HCT116 (cell line): ENCODE measurements around the gene CETN1. TPM values are rescaled to one million over a fixed set of nuclear protein-coding genes. Genes with fewer than 3 reads are reported as not detected.

Experiments
- ATAC-seq: fragments of 200-7000 bp; cut with Tn5 transposase; 2 replicates; pipeline ENCODE4 v1.9.1; 2020; ENCODE audit warnings: mild to moderate bottlenecking, moderate library complexity
- BruUV-seq: library from RNA; stranded (reverse); fragments of 400-500 nt; replicated peaks from 2 replicates; lab custom pipeline; 2021; lab: Mats Ljungman, UMichigan
- CTCF ChIA-PET: fragments of 300-600 bp; sonication (Branson Sonifier 250); formaldehyde crosslinking; loops from one replicate; lab custom pipeline; 2021; ENCODE audit warnings: antibody characterized with exemption; lab: Charles Lee
- POLR2A ChIA-PET: fragments of 300-600, 350-600 bp; sonication (Branson Sonifier 250); formaldehyde crosslinking; loops from one replicate; lab custom pipeline; 2021; ENCODE audit warnings: antibody characterized with exemption; lab: Charles Lee
- RAD21 ChIA-PET, 2 experiments: fragments of 300-600 bp; sonication (Branson Sonifier 250); formaldehyde crosslinking; loops; one replicate each; lab custom pipeline; 2023; ENCODE audit warnings: low total read pairs in 2 of 2; ENCODE audit not compliant: uncharacterized antibody in 2 of 2, unreplicated experiment in 2 of 2, low non-redundant PET in 1 of 2; lab: Charles Lee
- DNase-seq: peaks from one replicate; pipeline ENCODE4 v3.0.0-alpha.2; 2010; ENCODE audit warnings: low read depth, low spot score
- H2AFZ ChIP-seq: fragments of 200-600 bp; shearing (Covaris generic), sonication (generic); 2 replicates; pipeline ENCODE4 v1.6.1; 2017; ENCODE audit warnings: low read depth, mixed run types, mixed read lengths, antibody characterized with exemption, low read length; ENCODE audit not compliant: poor library complexity, severe bottlenecking
- H3K27ac ChIP-seq: 2 replicates; pipeline ENCODE4 v1.5.1; 2012; ENCODE audit warnings: low read depth, low read length
- H3K27me3 ChIP-seq: fragments of 200-600 bp; sonication (generic); 2 replicates; pipeline ENCODE4 v1.6.1; 2016; ENCODE audit warnings: mixed run types, low read length, mixed read lengths; ENCODE audit not compliant: insufficient read depth
- H3K36me3 ChIP-seq, 2 experiments: fragments of 200-500 bp in 1 of 2; fragments of 200-600 bp in 1 of 2; sonication (Bioruptor generic) in 1 of 2; sonication (generic) in 1 of 2; 2 replicates each; pipeline versions ENCODE4 v1.5.1 to v1.6.1; 2014 to 2016; ENCODE audit warnings: low read length in 2 of 2, inconsistent platforms in 1 of 2, mixed read lengths in 1 of 2, mixed run types in 1 of 2; ENCODE audit not compliant: insufficient read depth in 2 of 2, control insufficient read depth in 1 of 2
- H3K4me1 ChIP-seq, 2 experiments: fragments of 200-600 bp in 1 of 2; sonication (generic) in 1 of 2; 2 replicates each; pipeline versions ENCODE4 v1.5.1 to v1.6.1; 2012 to 2017; ENCODE audit warnings: low read length in 2 of 2, inconsistent platforms in 1 of 2, mild to moderate bottlenecking in 1 of 2, mixed read lengths in 1 of 2, mixed run types in 1 of 2, moderate library complexity in 1 of 2; ENCODE audit not compliant: insufficient read depth in 2 of 2, control insufficient read depth in 1 of 2
- H3K4me2 ChIP-seq: fragments of 200-600 bp; sonication (generic); 2 replicates; pipeline ENCODE4 v1.6.1; 2017; ENCODE audit warnings: mixed run types, low read length, mixed read lengths
- H3K4me3 ChIP-seq, 2 experiments: fragments of 200-600 bp in 1 of 2; sonication (generic) in 1 of 2; replicated peaks in 1 of 2; 2 replicates each; pipeline ENCODE4 v1.5.1; 2011 to 2016; ENCODE audit warnings: low read length in 2 of 2, control low read depth in 1 of 2, low read depth in 1 of 2, mild to moderate bottlenecking in 1 of 2, mixed read lengths in 1 of 2, mixed run types in 1 of 2
- H3K79me2 ChIP-seq: fragments of 200-600 bp; sonication (generic); 2 replicates; pipeline ENCODE4 v1.6.1; 2017; ENCODE audit warnings: mild to moderate bottlenecking, mixed run types, low read length, moderate library complexity, mixed read lengths; ENCODE audit not compliant: insufficient read depth
- H3K9ac ChIP-seq: fragments of 200-600 bp; sonication (generic); 2 replicates; pipeline ENCODE4 v1.6.1; 2016; ENCODE audit warnings: low read length, mixed read lengths
- H3K9me2 ChIP-seq: fragments of 200-600 bp; sonication (generic), shearing (Covaris generic); 2 replicates; pipeline ENCODE4 v1.6.1; 2017; ENCODE audit warnings: mixed run types, mild to moderate bottlenecking, moderate library complexity; ENCODE audit not compliant: insufficient read depth
- H3K9me3 ChIP-seq, 2 experiments: fragments of 200-500 bp in 1 of 2; fragments of 200-600 bp in 1 of 2; sonication (Bioruptor generic) in 1 of 2; sonication (generic) in 1 of 2; 2 replicates each; pipeline ENCODE4 v1.6.1; 2014 to 2017; ENCODE audit warnings: low read length in 2 of 2, mixed read lengths in 2 of 2, inconsistent platforms in 1 of 2, low read depth in 1 of 2, mild to moderate bottlenecking in 1 of 2, mixed run types in 1 of 2, moderate library complexity in 1 of 2; ENCODE audit not compliant: control insufficient read depth in 1 of 2, insufficient read depth in 1 of 2
- H4K20me1 ChIP-seq: fragments of 200-600 bp; sonication (generic), shearing (Covaris generic); 2 replicates; pipeline ENCODE4 v1.6.1; 2017; ENCODE audit warnings: mixed run types, mild to moderate bottlenecking, moderate library complexity; ENCODE audit not compliant: insufficient read depth
- CBX3 ChIP-seq: IDR thresholded peaks from 2 replicates; pipeline ENCODE4 v1.6.1; 2012; ENCODE audit warnings: low read depth
- EZH2 ChIP-seq: fragments of 200-600 bp; sonication (generic); IDR thresholded peaks from 2 replicates; pipeline ENCODE4 v1.6.1; 2017; ENCODE audit warnings: antibody characterized with exemption, mixed run types
- RAD21 ChIP-seq: IDR thresholded peaks from 2 replicates; pipeline ENCODE4 v1.6.1; 2012; ENCODE audit warnings: low read depth, mild to moderate bottlenecking
- SP1 ChIP-seq: IDR thresholded peaks from 2 replicates; pipeline ENCODE4 v1.6.1; 2012; ENCODE audit warnings: low read depth
- SRF ChIP-seq: IDR thresholded peaks from 2 replicates; pipeline ENCODE4 v1.6.1; 2012; ENCODE audit warnings: low read depth
- YY1 ChIP-seq: IDR thresholded peaks from 2 replicates; pipeline ENCODE4 v1.6.1; 2011; ENCODE audit warnings: low read length, low read depth, moderate library complexity, mild to moderate bottlenecking; ENCODE audit not compliant: insufficient replicate concordance; ENCODE audit errors: extremely low read depth
- ZFX ChIP-seq: fragments of 450-650 bp; IDR thresholded peaks from 2 replicates; pipeline ENCODE4 v1.6.1; 2017
- ZNF274 ChIP-seq: fragments of 200-500 bp; sonication (Bioruptor generic); IDR thresholded peaks from 2 replicates; pipeline ENCODE4 v1.6.1; 2014; ENCODE audit warnings: mild to moderate bottlenecking, low read depth, low read length, inconsistent platforms
- intact Hi-C: fragments of 100-400 bp; cut with micrococcal nuclease; formaldehyde crosslinking; loops from 2 replicates; pipeline ENCODE4 v1.10.0; 2022
- total RNA-seq: library from RNA; stranded (reverse); gene quantifications from one replicate; pipeline ENCODE4 v1.2.1, GENCODE V29; 2021; ENCODE audit not compliant: unreplicated experiment
- TF ChIP-seq, protein P1 (sequence below): IDR thresholded peaks from 2 replicates; pipeline ENCODE4 v1.6.1; 2012

Gene CETN1
- total RNA-seq, 1 experiment from 2014 or later = not detected

DNA sequence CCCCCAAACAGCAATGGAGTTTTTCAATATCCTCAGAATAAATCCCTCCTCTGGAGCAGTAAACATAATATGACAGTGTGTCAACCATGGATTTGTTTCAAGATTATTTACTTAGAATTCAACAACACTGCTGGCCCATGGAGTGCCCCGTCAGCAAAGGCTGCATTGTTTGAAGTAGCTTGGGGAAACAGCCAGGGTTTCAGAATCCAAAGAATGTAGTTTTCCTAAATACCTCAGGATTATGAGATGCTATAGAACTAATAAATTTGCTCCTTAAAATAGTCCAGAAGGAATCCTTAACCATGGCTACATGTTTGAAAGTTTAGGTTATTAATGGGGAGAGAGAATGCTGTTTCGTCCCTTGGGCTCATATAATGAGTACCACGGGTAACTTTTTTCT, 13.1 kb upstream of the CETN1 start:
- H3K4me3 ChIP-seq = no peak overlapping the region
- no peak overlapping the region for H3K4me2 ChIP-seq
- TF ChIP-seq RAD21 = no peak
- TF ChIP-seq ZFX = no peak
- no peak for TF ChIP-seq YY1
- no peak for TF ChIP-seq CBX3
- no peak for TF ChIP-seq EZH2
- TF ChIP-seq SP1 = no peak
- ChIA-PET POLR2A (no interaction called here), CTCF (no interaction called here), RAD21 (no interaction called here)
- no peak for ATAC-seq
- no peaks in the 10 kb centered on the region for H4K20me1 ChIP-seq
- no peaks in the 10 kb centered on the region for H3K9me2 ChIP-seq
- DNase-seq = no peak
- H3K9ac ChIP-seq = no peak overlapping the region
- H2AFZ ChIP-seq = no peak overlapping the region
- no peak overlapping the region for H3K27ac ChIP-seq
- H3K36me3 ChIP-seq = no peaks in the 10 kb centered on the region
- no peaks in the 10 kb centered on the region for H3K9me3 ChIP-seq
- intact Hi-C loops = no loop called here
- BruUV-seq = no TSS peak
- H3K27me3 ChIP-seq = peaks cover 11% of the 10 kb centered on the region; the same call in 1 of the 2 replicates
- no peaks in the 10 kb centered on the region for H3K4me1 ChIP-seq
- H3K79me2 ChIP-seq = no peaks in the 10 kb centered on the region

DNA sequence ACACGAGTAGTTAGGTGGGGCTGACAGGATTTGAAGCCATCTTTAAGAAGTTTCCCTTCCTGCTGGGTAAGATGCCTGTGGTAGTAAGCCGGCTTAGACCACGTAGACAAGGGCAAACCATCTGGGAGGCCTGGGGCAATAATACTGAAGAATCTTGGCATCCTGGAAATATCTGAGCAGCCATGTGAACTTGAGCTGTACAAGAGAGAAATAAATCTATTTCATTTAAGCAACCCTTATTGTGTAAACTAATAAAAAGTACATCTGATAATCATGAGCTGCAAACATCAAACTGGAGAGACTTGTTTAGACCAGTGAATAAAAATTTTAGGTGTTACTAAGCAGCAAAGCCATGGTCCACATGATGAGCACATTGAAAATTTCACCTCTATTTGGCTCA, 11.4 kb upstream of the CETN1 start:
- CTCF ChIA-PET = no interaction called here
- Histone ChIP-seq H3K4me2 (no peak overlapping the region), H3K27ac (no peak overlapping the region), H3K4me3 (no peak overlapping the region), H3K79me2 (no peaks in the 10 kb centered on the region), H4K20me1 (no peaks in the 10 kb centered on the region), H3K9ac (no peak overlapping the region), H2AFZ (no peak overlapping the region), H3K9me2 (no peaks in the 10 kb centered on the region), H3K9me3 (no peaks in the 10 kb centered on the region), H3K27me3 (peaks cover 11% of the 10 kb centered on the region; the same call in 1 of the 2 replicates), H3K4me1 (no peaks in the 10 kb centered on the region), H3K36me3 (no peaks in the 10 kb centered on the region)
- RAD21 ChIA-PET = no interaction called here
- ATAC-seq (no peak), DNase-seq (no peak)
- no TSS peak for BruUV-seq
- TF ChIP-seq SRF (no peak), ZNF274 (no peak), SP1 (no peak), YY1 (no peak)
- TF ChIP-seq, protein P1, sequence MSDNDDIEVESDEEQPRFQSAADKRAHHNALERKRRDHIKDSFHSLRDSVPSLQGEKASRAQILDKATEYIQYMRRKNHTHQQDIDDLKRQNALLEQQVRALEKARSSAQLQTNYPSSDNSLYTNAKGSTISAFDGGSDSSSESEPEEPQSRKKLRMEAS = no peak
- intact Hi-C loops = no loop called here
- POLR2A ChIA-PET = no interaction called here
